Measurements from ENCODE around the gene FAM107A. TPM values are rescaled to one million over a fixed set of nuclear protein-coding genes. Genes with fewer than 3 reads are reported as not detected.

The FAM107A gene
- total RNA-seq, 2 experiments from 2014 or later, result not detected

DNA sequence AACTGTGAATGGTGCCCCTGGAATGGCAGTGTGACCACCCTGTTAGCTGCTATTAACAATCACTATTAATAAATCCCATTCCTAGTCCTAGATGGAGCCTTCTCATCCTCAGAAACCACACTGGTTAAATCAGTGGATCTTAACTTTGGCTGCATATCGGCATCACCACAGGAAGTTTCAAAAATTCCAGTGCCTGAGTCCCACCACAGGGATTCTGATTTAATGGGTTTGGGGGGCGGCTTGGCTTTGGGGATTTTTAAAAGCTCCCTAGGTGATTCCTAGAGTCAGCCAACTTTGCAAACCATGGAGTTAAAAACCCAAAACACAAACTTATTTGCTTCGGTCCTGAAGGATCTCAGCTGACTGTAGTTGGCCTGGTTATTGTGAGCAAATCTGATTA lies 3.1 kb downstream of the FAM107A start:
- POLR2A ChIA-PET, result no interaction called here
- H3K36me3 ChIP-seq (ENCODE audit: insufficient read depth, low read length), result no peaks in the 10 kb centered on the region
- H3K36me3 Mint-ChIP-seq (ENCODE audit: low read depth), result no peaks in the 10 kb centered on the region
- ATAC-seq (ENCODE audit: poor library complexity) (no peak), DNase-seq (no peak)
- no peaks in the 10 kb centered on the region for H3K9me3 ChIP-seq (ENCODE audit: control insufficient read depth in 1 of 2, insufficient read depth in 1 of 2, low read length in 2 of 2)
- H3K4me3 ChIP-seq (ENCODE audit: low read length), result no peak overlapping the region
- peaks cover 5% of the 10 kb centered on the region for H3K27me3 Mint-ChIP-seq
- H3K27me3 ChIP-seq (ENCODE audit: control insufficient read depth in 1 of 2, insufficient read depth in 2 of 2, low read length in 2 of 2), result no peaks in the 10 kb centered on the region
- no peak overlapping the region for H3K27ac ChIP-seq (ENCODE audit: low read depth in 1 of 2, low read length in 2 of 2)
- H3K4me3 Mint-ChIP-seq, result no peak overlapping the region
- peaks cover under 1% of the 10 kb centered on the region for H3K4me1 Mint-ChIP-seq (ENCODE audit: low read depth)
- TF ChIP-seq CTCF (IDR thresholded peaks at IDR 0.05), result no peak
- intact Hi-C loops (cut with DNase I, micrococcal nuclease), result no loop called here
- CTCF ChIA-PET, result no interaction called here
- H3K4me1 ChIP-seq (ENCODE audit: insufficient read depth, low read length), result peaks cover under 1% of the 10 kb centered on the region
- H3K9me3 Mint-ChIP-seq, result no peaks in the 10 kb centered on the region
- no peak overlapping the region for H3K27ac Mint-ChIP-seq

GRCh38 chr3:58573640-58574039 lies 3.6 kb downstream of the FAM107A start:
- Histone ChIP-seq H3K4me1 (ENCODE audit: insufficient read depth, low read length) (peaks cover 5% of the 10 kb centered on the region), H3K27me3 (ENCODE audit: control insufficient read depth in 1 of 2, insufficient read depth in 2 of 2, low read length in 2 of 2) (no peaks in the 10 kb centered on the region), H3K9me3 (ENCODE audit: control insufficient read depth in 1 of 2, insufficient read depth in 1 of 2, low read length in 2 of 2) (no peaks in the 10 kb centered on the region), H3K36me3 (ENCODE audit: insufficient read depth, low read length) (no peaks in the 10 kb centered on the region), H3K27ac (ENCODE audit: low read depth in 1 of 2, low read length in 2 of 2) (no peak overlapping the region), H3K4me3 (ENCODE audit: low read length) (no peak overlapping the region)
- ChIA-PET POLR2A (no interaction called here), CTCF (no interaction called here)
- DNase-seq (no peak), ATAC-seq (ENCODE audit: poor library complexity) (no peak)
- H3K4me3 Mint-ChIP-seq, result no peak overlapping the region
- no peak for TF ChIP-seq CTCF (IDR thresholded peaks at IDR 0.05)
- H3K27ac Mint-ChIP-seq, result no peak overlapping the region
- no peaks in the 10 kb centered on the region for H3K36me3 Mint-ChIP-seq (ENCODE audit: low read depth)
- H3K27me3 Mint-ChIP-seq, result peaks cover 5% of the 10 kb centered on the region
- H3K9me3 Mint-ChIP-seq, result no peaks in the 10 kb centered on the region
- H3K4me1 Mint-ChIP-seq (ENCODE audit: low read depth), result peaks cover 5% of the 10 kb centered on the region
- intact Hi-C loops (cut with DNase I, micrococcal nuclease), result no loop called here

- H3K27ac Mint-ChIP-seq, result no peak overlapping the region
Measured at GRCh38 chr3:58572634-58573230, 4.5 kb downstream of the FAM107A start.

More at GRCh38 chr3:58572634-58573230, 4.5 kb downstream of the FAM107A start:
- ChIA-PET CTCF (no interaction called here), POLR2A (no interaction called here)
- H3K36me3 ChIP-seq (ENCODE audit: insufficient read depth, low read length), result no peaks in the 10 kb centered on the region
- intact Hi-C loops (cut with DNase I, micrococcal nuclease), result no loop called here
- Mint-ChIP-seq H3K27me3 (peaks cover 4% of the 10 kb centered on the region), H3K4me1 (ENCODE audit: low read depth) (peaks cover 6% of the 10 kb centered on the region), H3K4me3 (no peak overlapping the region), H3K9me3 (no peaks in the 10 kb centered on the region), H3K36me3 (ENCODE audit: low read depth) (no peaks in the 10 kb centered on the region)
- H3K27me3 ChIP-seq (ENCODE audit: control insufficient read depth in 1 of 2, insufficient read depth in 2 of 2, low read length in 2 of 2), result no peaks in the 10 kb centered on the region
- H3K27ac ChIP-seq (ENCODE audit: low read depth in 1 of 2, low read length in 2 of 2), result no peak overlapping the region
- H3K9me3 ChIP-seq (ENCODE audit: control insufficient read depth in 1 of 2, insufficient read depth in 1 of 2, low read length in 2 of 2), result no peaks in the 10 kb centered on the region
- peaks cover 6% of the 10 kb centered on the region for H3K4me1 ChIP-seq (ENCODE audit: insufficient read depth, low read length)
- ATAC-seq (ENCODE audit: poor library complexity) (no peak), DNase-seq (no peak)
- no peak overlapping the region for H3K4me3 ChIP-seq (ENCODE audit: low read length)
- no peak for TF ChIP-seq CTCF (IDR thresholded peaks at IDR 0.05)
